DMS153 treated with DMSO at 0.1 percent for 48 hours (cell line): ENCODE measurements around the gene PCSK5.
"Not testable (repeated sequence)": the region's sequence is repeated elsewhere in the genome, so short reads cannot be mapped to it uniquely, and the experiment has no call there.

Source experiments
- DNase-seq: peaks from one replicate; lab custom pipeline; 2025; ENCODE audit not compliant: unreplicated experiment; lab: John Stamatoyannopoulos, UW

Gene PCSK5

DNA sequence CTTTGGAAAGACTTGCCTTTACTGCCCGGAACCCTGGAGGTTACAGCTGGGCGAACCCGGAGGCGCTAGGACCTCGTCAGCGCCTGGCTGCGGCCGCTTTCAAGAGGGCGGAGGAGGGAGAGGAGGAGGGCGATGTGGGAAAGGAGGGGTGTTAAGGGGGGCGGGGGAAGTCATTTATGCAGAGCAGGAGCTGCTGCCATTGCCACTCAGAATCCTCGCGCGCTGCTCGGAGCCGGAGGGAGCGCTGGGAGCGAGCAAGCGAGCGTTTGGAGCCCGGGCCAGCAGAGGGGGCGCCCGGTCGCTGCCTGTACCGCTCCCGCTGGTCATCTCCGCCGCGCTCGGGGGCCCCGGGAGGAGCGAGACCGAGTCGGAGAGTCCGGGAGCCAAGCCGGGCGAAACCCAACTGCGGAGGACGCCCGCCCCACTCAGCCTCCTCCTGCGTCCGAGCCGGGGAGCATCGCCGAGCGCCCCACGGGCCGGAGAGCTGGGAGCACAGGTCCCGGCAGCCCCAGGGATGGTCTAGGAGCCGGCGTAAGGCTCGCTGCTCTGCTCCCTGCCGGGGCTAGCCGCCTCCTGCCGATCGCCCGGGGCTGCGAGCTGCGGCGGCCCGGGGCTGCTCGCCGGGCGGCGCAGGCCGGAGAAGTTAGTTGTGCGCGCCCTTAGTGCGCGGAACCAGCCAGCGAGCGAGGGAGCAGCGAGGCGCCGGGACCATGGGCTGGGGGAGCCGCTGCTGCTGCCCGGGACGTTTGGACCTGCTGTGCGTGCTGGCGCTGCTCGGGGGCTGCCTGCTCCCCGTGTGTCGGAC lies at the start of gene PCSK5:
TSS of gene PCSK5 (plus strand) at position 202 of the 805 bp plus-strand sequence. CDS start at position 711, 509 bp downstream.
- peak; percentile 49 for DNase-seq

DNA sequence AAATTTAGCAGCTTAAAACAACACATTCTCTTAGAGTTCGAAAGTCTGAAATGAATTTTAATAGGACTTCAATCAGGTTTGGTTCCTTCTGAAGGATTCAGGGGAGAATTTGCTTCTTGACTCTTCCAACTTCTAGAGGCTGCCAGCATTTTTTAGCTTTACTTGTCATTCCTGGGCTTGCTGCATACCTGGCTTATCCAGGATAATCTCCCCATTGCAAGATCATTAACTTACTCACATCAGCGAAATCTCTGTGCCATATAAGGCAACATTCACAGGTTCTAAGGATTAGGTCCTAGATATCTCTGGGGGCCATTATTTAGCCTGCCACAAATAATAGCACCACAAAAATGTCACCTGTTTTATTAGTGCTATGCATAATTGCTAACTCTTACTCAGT lies 46.2 kb upstream of the PCSK5 start:
- no peak for DNase-seq

DNA sequence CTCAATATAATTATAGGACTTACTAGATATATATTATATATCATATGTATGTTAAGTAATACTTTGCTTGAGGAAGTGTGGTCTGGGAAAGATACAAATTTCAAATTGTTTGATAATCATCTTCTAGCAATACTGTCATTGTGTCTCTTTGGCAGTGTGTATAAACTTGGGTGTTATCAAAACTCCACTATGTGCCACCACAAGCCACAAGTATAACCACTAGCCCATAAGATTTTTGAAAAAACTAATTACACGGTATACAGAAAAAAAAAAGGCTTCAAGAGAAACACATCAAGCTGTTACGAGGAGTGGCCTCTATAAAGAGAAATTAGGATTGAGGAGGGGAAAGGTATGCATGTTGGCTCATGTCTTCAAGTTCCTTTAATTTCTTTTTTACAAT lies 44.7 kb upstream of the PCSK5 start:
- no peak for DNase-seq

DNA sequence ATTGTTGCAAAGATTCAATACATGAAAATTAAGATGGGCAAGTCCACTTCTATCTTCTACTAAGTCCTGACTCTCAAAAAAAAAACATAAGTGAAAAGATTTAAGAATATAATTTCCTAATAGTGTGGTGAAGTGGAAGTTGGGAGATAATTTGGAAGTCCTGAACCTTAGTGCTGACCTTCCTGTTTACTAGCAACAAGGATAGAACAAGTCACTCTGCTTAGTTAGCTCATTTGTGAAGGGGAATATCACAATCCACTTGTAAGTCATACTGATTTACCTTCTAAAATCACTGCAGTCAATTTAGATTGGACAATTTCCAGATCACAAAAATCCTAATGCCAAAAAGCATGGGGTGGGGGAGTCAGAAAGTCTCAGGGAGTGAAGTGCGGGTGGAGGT lies 43.4 kb upstream of the PCSK5 start:
- no peak for DNase-seq

DNA sequence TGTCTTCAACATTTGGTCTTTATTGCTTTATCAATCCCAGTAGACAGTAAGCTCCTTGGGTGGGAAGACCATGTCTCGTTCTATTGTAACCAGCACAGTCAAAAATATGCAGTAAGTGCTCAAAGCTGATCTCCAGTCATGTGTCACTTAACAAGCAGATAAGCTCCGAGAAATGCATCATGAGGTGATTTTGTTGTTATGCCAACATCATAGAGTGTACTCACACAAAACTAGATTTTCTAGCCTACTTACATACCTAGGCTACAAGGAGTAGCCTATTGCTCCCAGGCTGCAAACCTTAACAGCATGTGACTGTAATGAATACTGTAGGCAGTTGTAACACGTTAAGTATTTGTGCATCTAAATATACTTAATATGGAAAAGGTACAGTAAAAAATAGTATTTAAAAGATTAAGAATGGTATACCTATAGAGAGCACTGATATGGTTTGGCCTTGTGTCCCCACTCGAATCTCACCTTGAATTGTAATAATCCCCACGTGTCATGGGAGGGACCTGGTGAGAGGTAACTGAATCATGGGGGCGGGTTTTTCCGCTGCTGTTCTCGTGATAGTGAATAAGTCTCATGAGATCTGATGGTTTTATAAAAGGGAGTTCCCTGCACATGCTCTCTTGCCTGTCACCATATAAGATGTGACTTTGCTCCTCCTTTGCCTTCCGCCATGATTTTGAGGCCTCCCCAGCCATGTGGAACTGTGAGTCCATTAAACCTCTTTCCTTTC lies 39.8 kb upstream of the PCSK5 start:
- no peak for DNase-seq

DNA sequence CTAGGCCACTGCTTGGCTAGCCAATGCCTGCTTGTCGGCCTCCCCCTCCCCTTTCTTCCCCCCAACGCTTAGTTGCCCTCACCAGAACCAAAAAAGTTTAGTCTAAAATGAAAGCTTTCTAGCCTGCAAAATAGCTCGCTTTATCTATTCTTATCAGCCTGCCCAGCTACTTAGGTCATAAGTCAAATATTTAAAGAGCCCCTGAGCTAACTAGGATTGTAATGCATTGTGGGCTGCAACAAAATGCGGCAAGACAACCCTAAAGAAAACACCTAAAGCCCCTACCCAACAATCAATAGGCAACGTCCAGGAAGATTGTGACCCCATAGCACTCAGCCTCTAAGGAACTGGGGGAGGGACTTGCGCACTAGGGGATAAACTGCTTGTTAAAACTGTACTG lies 38.6 kb upstream of the PCSK5 start:
- DNase-seq, result no peak

DNA sequence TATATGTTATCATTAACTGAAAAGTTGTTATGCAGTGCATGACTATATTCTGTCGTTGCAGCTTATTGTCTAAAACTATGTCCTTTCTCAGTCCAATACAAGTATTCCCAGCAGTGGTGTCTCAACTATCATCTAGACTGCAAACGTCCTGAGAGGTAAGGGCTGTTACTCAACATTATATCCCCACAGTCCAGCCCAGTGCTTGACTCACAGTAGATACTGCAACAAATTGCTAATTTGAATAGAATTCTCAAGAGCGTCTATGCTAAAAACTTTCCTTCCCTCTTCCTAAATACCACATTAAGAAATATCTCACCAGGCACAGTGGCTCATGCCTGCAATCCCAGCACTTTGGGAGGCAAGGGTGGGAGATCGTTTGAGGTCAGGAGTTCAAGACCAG lies 37.7 kb upstream of the PCSK5 start:
- no peak for DNase-seq

DNA sequence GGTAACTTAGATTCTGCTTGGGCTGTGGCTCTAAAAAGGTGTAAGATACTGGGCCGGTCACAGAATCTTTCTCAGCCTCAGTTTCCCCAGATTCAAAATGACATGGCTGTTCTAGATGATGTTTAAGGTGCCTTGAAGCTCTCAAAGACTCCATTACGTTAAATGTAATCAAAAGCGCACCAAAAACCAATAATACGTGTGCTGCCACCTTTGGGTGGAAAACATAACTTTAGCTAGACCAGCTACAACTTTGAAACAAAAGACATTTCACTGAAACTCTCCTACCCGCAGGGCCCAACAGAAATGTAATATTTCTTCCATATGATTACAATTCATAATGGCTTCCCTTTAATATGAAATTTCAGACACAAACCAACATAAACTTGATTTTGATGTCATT lies 35.0 kb upstream of the PCSK5 start:
- no peak for DNase-seq

DNA sequence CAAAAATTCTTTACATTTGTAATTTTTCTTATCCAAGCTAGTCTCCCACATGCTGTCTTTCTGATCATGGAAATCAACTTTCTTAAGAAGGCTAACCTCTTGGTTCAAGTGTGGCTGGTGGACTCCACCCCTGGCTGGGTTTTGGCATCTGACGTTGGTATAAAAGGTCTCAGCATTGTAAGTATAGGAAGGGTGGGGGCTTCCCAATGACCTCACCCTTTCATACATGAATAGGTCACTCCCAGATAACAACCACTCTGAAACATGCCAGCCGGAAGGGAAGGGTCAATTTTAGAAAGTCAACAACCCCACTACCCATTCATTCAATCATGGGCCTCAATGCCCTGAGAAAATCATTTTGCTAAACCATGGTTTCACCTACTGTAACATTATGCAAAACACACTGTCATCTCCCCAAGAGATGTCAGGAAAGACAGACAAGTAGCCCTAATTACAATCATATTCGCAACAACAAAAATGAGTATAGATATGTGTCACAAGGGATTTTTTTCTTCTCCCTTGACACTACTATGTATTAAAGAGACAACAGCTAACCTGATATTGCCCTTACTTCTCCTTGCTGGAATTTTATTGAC lies 31.9 kb upstream of the PCSK5 start:
- DNase-seq, result no peak

DNA sequence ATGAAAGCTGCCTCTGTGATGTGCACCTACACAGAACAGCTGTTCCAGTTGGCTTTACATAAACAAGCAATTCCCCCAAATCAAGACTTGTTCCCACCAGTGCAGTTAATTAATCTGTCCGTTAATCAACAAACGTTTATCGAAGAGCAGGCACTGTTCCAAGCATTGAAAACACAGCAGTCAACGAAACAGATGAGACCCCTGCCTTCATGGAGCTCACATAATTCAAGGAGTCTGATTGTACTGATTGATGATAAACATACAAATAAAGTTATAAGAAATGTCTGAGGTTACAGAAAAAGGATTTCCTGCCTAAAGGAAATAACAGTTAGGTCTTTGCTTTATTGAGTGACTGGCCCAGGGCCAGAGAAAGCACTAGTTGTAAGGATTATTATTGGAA lies 26.2 kb upstream of the PCSK5 start:
- no peak for DNase-seq

DNA sequence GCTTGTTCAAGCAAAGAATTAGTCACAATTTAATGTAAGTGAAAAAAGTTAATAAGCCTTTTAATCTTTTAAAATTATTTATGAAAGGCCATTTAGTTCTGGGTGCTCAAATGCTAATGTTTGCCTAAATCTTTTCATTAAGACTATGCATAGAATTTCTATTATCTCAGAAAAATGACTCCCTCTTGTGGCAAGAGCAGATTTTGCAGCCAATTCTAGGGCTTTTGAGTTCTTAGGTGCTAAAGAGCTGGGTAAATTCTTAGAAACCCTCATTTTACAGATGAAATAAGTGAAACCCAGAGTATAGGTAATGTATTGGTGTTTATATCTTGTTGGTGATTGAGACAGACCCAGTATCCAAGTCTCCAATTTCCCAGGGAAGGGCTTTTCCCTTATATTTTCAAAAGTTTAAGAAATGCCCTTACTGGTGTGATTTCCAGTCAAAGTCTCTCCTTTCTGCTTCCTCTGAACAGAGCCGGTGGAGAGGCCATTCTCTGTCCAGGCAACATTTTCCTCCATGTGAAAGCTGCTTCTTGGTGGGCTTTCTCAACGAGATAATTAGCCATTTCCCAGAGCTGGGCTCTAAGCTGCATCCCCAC lies 24.1 kb upstream of the PCSK5 start:
- DNase-seq, result peak; percentile 4

DNA sequence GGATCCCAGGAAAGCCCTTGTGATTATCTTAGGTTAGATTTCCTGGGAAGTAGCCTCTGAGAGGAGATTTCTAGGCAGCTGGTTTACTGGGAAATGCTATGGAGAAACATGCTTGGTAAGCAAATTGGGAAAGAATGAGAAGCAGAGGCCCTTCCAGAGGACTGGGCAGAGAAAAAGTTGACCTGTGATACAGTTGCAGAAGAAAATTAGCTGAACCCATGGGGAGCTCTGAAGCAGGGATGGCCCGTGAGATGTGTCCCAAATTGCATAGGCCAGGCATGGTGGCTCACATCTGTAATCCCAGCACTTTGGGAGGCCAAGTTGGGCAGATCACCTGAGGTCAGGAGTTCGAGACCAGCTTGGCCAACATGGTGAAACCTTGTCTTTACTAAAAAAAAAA lies 21.9 kb upstream of the PCSK5 start:
- DNase-seq, result not testable (repeated sequence)

DNA sequence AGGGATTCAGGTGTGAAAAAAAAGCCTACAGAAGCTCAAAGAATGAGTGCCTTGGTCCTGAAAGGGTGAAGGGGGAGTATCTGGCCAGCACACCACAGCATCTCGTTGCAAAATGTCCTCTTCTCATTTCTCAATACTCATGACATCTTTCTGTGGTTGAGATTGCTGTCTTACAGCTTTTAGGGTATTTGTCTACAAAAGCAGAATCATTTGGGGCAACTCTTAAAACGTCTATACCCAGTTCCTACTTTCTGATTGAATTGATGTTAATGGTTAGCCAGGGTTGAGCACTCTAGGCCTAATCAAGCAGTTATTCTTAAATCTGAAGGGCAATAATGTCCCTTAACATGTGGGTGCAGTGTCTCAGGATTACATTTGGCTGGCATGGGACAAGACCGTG lies 21.2 kb upstream of the PCSK5 start:
- DNase-seq, result no peak

DNA sequence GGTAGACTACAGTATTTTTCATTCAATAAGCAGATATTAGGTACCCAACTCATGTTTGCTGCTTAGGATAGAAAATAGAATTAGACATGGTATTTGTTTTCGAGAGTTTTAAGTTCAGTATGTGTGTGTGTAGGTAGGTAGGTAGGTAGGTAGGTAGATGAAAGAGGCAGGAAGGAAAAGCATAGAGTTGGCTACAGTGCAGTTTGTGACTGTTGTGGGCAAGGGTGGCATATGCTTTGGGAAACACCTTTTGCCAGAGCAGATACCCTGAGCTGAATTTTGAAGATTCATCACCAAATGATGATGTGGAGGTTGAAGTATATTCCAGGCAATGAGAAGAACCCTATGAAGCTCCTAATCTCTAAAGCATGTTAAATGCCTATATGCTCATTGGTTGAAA lies 20.0 kb upstream of the PCSK5 start:
- no peak for DNase-seq

DNA sequence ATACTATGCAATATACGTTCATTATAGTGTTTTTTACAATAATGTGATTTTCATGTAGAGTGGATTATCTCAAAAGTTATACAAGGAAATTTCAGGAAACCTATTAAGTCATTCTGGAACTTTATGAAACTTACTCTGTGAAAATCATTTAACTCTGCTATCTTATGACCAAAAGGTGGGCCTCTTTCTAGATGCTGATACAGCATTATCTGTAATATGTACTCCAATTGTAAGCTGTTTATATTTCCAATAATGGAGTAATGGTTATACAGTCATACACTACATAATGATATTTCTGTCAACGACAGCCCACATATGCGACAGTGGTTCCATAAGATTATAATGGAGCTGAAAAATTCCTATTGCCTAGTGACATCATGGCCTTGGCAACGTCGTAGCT lies 18.8 kb upstream of the PCSK5 start:
- DNase-seq, result no peak

DNA sequence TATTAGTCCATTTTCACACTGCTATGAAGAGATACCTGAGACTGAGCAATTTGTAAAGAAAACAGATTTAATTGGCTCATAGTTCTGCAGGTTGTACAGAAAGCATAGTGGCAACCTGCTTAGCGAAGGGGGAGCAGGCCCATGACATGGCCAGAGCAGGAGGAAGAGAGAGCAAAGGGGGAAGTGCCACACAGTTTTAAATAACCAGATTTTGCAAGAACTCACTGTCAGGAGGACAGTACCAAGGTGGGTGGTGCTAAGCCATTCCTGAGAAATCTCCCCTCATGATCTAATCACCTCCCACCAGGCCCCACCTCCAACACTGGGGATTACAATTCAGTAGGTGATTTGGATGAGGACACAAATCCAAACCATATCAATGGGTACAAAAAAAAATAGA lies 16.8 kb upstream of the PCSK5 start:
- no peak for DNase-seq

DNA sequence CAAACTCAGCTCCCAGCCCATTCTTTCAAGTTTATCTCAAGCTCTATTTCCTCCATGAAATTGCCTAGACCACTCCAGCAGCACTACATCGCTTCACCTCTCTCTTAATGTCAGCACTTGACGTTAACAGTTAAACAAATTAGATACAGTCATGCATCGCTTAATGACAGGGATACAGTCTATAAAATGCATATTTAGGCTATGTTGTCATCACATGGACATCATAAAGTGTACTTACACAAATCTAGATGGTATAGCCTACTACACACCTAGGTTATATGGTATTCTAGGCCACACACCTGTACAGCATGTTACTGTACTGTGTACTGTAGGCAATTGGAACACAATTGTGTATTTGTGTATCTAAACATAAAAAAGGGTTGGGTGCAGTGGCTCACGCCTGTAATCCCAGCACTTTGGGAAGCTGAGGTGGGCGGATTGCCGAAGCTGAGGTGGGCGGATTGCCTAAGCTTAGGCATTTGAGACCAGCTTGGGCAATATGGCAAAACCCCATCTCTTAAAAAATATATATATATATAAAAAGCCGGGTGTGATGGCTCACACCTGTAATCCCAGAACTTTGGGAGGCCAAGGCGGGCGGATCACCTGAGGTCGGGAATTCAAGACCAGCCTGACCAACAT lies 13.4 kb upstream of the PCSK5 start:
- DNase-seq, result no peak

DNA sequence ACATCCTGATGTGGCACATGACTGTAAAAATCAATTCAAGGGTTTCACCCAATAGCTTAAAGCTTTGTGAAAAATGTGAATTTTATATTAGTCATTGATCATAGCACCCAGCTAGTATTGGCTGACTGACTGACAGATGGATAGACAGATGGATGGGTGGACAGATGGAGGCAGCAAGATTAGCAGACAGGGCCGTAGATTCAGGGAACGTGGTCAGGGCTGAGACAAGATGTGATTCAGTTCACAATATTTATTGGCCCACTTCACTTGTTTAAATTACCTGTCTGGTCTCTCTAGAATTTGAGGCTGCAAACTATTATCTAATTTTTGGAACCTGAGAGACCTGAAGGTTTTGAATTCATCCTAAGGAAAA lies 12.0 kb upstream of the PCSK5 start:
- no peak for DNase-seq

DNA sequence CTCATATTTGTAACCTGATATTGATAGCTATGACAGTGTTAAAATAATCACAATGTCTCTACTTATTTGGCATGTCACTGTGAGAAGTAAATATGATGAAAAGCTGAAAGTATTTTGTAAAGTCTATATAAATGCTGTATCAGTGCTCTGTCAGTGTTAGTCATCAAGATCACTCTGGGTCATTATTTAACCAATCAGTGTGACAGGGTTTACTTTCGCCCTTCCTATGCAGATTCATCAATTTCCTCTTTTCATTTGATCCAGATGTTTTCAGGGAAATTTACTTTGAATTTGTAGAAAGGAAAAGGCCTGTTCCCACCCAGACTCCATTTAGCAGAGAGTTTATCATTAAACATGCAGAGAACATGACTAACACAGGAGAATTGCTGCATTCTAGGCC lies 9.9 kb upstream of the PCSK5 start:
- DNase-seq, result no peak

DNA sequence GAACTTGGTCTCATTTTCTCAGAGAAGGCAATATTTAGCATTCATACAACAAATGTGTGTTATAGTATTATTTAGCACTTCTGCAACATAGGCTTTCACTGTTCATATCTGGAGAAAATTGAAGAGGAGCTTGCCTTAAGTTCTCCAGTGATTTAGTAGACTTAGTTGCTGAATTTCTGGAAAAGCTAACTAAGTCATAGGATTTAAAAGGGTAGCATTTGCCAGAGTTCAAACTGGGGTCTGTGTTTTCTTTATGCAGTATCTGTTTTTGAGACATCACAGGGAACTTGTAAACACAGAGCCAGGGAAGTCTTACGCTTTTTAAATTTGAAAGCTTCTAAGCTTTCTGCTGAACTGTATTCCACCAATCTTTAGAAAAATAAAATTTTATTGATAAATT lies 8.7 kb upstream of the PCSK5 start:
- DNase-seq, result no peak

DNA sequence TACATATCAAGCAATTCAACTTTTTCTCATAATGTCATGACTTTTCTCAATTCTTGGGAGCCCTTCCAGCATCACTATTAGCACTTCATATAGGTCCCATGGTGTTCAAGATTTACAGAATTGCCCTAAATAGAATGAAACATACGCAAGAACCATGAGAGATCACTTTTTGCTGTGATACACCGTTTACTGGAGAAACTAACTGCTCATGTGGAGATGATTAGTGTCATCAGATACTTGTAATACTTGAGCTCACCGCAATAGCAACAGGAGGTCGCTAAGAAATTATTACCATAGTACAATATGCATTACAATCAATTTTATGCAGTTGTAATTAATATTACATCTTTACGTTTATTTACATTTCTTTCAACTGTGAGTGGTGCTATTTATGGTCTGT lies 4.8 kb upstream of the PCSK5 start:
- no peak for DNase-seq
